Measurements from ENCODE around the gene CDCP2. TPM values are rescaled to one million over a fixed set of nuclear protein-coding genes. Genes with fewer than 3 reads are reported as not detected.

Gene CDCP2
- total and polyA plus RNA-seq, 5 experiments from 2014 or later, result 0.16 TPM; not detected in 4

- Mint-ChIP-seq H3K9me3 (no peaks in the 10 kb centered on the region), H3K27me3 (peaks cover 0 to 6% (median 2%) of the 10 kb centered on the region in 5 donors), H3K4me1 (peaks cover 4 to 13% (median 8%) of the 10 kb centered on the region in 4 donors), H3K36me3 (no peaks in the 10 kb centered on the region), H3K4me3 (no peak overlapping the region), H3K27ac (peak overlapping the region in 2 of 10 donors; percentile 21 to 47)
- ATAC-seq, result no peak
- POLR2A ChIA-PET, result no interaction called here
- no peak for DNase-seq
Observed at GRCh38 chr1:54126271-54126815, 26.5 kb downstream of the CDCP2 start.

- Mint-ChIP-seq H3K4me3 (no peak overlapping the region), H3K27me3 (peaks cover 0 to 6% (median 2%) of the 10 kb centered on the region in 5 donors), H3K4me1 (peaks cover 4 to 14% (median 8%) of the 10 kb centered on the region in 4 donors), H3K27ac (peak overlapping the region in 1 of 10 donors; percentile 11), H3K9me3 (no peaks in the 10 kb centered on the region), H3K36me3 (no peaks in the 10 kb centered on the region)
- DNase-seq (no peak), ATAC-seq (no peak)
- POLR2A ChIA-PET, result no interaction called here
Observed at GRCh38 chr1:54125386-54126070, 27.3 kb downstream of the CDCP2 start.

GRCh38 chr1:54124906-54125305 is 27.9 kb downstream of the CDCP2 start:
- POLR2A ChIA-PET, result no interaction called here
- DNase-seq, result no peak

GRCh38 chr1:54124472-54124871 is 28.3 kb downstream of the CDCP2 start:
- Mint-ChIP-seq H3K36me3 (no peaks in the 10 kb centered on the region), H3K4me3 (no peak overlapping the region), H3K4me1 (peaks cover 4 to 14% (median 8%) of the 10 kb centered on the region in 4 donors), H3K27me3 (peaks cover 0 to 6% (median 2%) of the 10 kb centered on the region in 5 donors), H3K27ac (peak overlapping the region in 1 of 10 donors; percentile 63), H3K9me3 (no peaks in the 10 kb centered on the region)
- ATAC-seq, result no peak
- no peak for DNase-seq
- POLR2A ChIA-PET, result no interaction called here

More at GRCh38 chr1:54124906-54125305, 27.9 kb downstream of the CDCP2 start:
- Mint-ChIP-seq H3K4me1 (peaks cover 4 to 14% (median 8%) of the 10 kb centered on the region in 4 donors), H3K36me3 (no peaks in the 10 kb centered on the region), H3K27me3 (peaks cover 0 to 6% (median 2%) of the 10 kb centered on the region in 5 donors), H3K9me3 (no peaks in the 10 kb centered on the region), H3K4me3 (no peak overlapping the region), H3K27ac (peak overlapping the region in 1 of 10 donors; percentile 11)
- ATAC-seq, result no peak

- POLR2A ChIA-PET, result interaction anchor here (0.8 kb wide), 1 partner anchor 366 kb away, joined by 3 read pairs; no protein-coding TSS in a partner anchor
- H3K9me3 Mint-ChIP-seq, result no peaks in the 10 kb centered on the region
- no peak overlapping the region for H3K4me3 Mint-ChIP-seq
- DNase-seq, result no peak
- peaks cover 4 to 14% (median 8%) of the 10 kb centered on the region in 4 donors for H3K4me1 Mint-ChIP-seq
- ATAC-seq, result no peak
- no peak overlapping the region for H3K27ac Mint-ChIP-seq
- H3K27me3 Mint-ChIP-seq, result peaks cover 0 to 2% (median 0%) of the 10 kb centered on the region in 5 donors
- no peaks in the 10 kb centered on the region for H3K36me3 Mint-ChIP-seq
Observed at GRCh38 chr1:54122992-54123391, 29.8 kb downstream of the CDCP2 start.

- POLR2A ChIA-PET, result interaction anchor here (0.8 kb wide), 1 partner anchor 366 kb away, joined by 3 read pairs; no protein-coding TSS in a partner anchor
- H3K36me3 Mint-ChIP-seq, result no peaks in the 10 kb centered on the region
- peaks cover 0 to 2% (median 0%) of the 10 kb centered on the region in 5 donors for H3K27me3 Mint-ChIP-seq
- peaks cover 4 to 14% (median 8%) of the 10 kb centered on the region in 4 donors for H3K4me1 Mint-ChIP-seq
- ATAC-seq (no peak), DNase-seq (no peak)
- no peaks in the 10 kb centered on the region for H3K9me3 Mint-ChIP-seq
- peak overlapping the region in 2 of 10 donors; percentile 65 to 72 for H3K27ac Mint-ChIP-seq
- H3K4me3 Mint-ChIP-seq, result peak overlapping the region in 9 of 10 donors; percentile 34 to 86 (median 68)
Observed at GRCh38 chr1:54122135-54122751, 30.6 kb downstream of the CDCP2 start.

- peak; percentile 94 to 99 for ATAC-seq
- H3K9me3 Mint-ChIP-seq, result no peaks in the 10 kb centered on the region
- H3K36me3 Mint-ChIP-seq, result no peaks in the 10 kb centered on the region
- H3K27me3 Mint-ChIP-seq, result peaks cover 0 to 2% (median 0%) of the 10 kb centered on the region in 5 donors
- peak overlapping the region in 9 of 10 donors; percentile 12 to 86 (median 68) for H3K4me3 Mint-ChIP-seq
- H3K4me1 Mint-ChIP-seq, result peaks cover 4 to 14% (median 8%) of the 10 kb centered on the region in 4 donors
- POLR2A ChIA-PET, result no interaction called here
- peak overlapping the region in 4 of 10 donors; percentile 43 to 72 (median 62) for H3K27ac Mint-ChIP-seq
- DNase-seq, result peak; percentile 55 to 87 (median 70)
Observed at GRCh38 chr1:54121482-54122134, 31.2 kb downstream of the CDCP2 start.

GRCh38 chr1:54120698-54121481 is 31.9 kb downstream of the CDCP2 start:
- H3K36me3 Mint-ChIP-seq, result no peaks in the 10 kb centered on the region
- DNase-seq, result no peak
- no peaks in the 10 kb centered on the region for H3K9me3 Mint-ChIP-seq
- H3K27me3 Mint-ChIP-seq, result peaks cover 0 to 2% (median 0%) of the 10 kb centered on the region in 5 donors
- peak overlapping the region in 2 of 10 donors; percentile 1 to 62 for H3K4me3 Mint-ChIP-seq
- peak overlapping the region in 1 of 10 donors; percentile 43 for H3K27ac Mint-ChIP-seq
- H3K4me1 Mint-ChIP-seq, result peaks cover 5 to 14% (median 8%) of the 10 kb centered on the region in 4 donors
- POLR2A ChIA-PET, result no interaction called here
- no peak for ATAC-seq

- H3K36me3 Mint-ChIP-seq, result no peaks in the 10 kb centered on the region
- H3K27me3 Mint-ChIP-seq, result peaks cover 0 to 2% (median 0%) of the 10 kb centered on the region in 5 donors
- H3K27ac Mint-ChIP-seq, result no peak overlapping the region
- H3K4me1 Mint-ChIP-seq, result peaks cover 5 to 14% (median 8%) of the 10 kb centered on the region in 4 donors
- no peaks in the 10 kb centered on the region for H3K9me3 Mint-ChIP-seq
- no peak overlapping the region for H3K4me3 Mint-ChIP-seq
- POLR2A ChIA-PET, result no interaction called here
- ATAC-seq, result no peak
- no peak for DNase-seq
Observed at GRCh38 chr1:54120018-54120697, 32.6 kb downstream of the CDCP2 start.

GRCh38 chr1:54118704-54119103 is 34.1 kb downstream of the CDCP2 start:
- H3K27ac Mint-ChIP-seq, result no peak overlapping the region
- no peaks in the 10 kb centered on the region for H3K36me3 Mint-ChIP-seq
- peaks cover 8 to 14% (median 8%) of the 10 kb centered on the region in 4 donors for H3K4me1 Mint-ChIP-seq
- ATAC-seq (no peak), DNase-seq (no peak)
- no peaks in the 10 kb centered on the region for H3K9me3 Mint-ChIP-seq
- POLR2A ChIA-PET, result no interaction called here
- peaks cover 0 to 2% (median 0%) of the 10 kb centered on the region in 5 donors for H3K27me3 Mint-ChIP-seq
- no peak overlapping the region for H3K4me3 Mint-ChIP-seq

GRCh38 chr1:54117815-54118563 is 34.8 kb downstream of the CDCP2 start:
- Mint-ChIP-seq H3K4me1 (peaks cover 8 to 14% (median 8%) of the 10 kb centered on the region in 4 donors), H3K27me3 (peaks cover 0 to 2% (median 0%) of the 10 kb centered on the region in 5 donors), H3K9me3 (no peaks in the 10 kb centered on the region), H3K27ac (no peak overlapping the region), H3K36me3 (no peaks in the 10 kb centered on the region), H3K4me3 (no peak overlapping the region)
- POLR2A ChIA-PET, result no interaction called here
- no peak for DNase-seq
- no peak for ATAC-seq
